GM12878 (cell line): ENCODE measurements around the gene ANKRD13C. TPM values are rescaled to one million over a fixed set of nuclear protein-coding genes. Genes with fewer than 3 reads are reported as not detected.

Experiments used
- ATAC-seq: fragments of 200-7000 bp; cut with Tn5 transposase; 3 replicates; pipeline ENCODE4 v1.9.1; 2020; ENCODE audit warnings: mild to moderate bottlenecking, moderate library complexity
- BruUV-seq: library from RNA; stranded (reverse); fragments of 400-500 nt; replicated peaks from 2 replicates; lab custom pipeline; 2021; lab: Mats Ljungman, UMichigan
- CTCF ChIA-PET: fragments of 300-600 bp; sonication (Branson Sonifier 250); formaldehyde crosslinking; extraction: SDS; loops from one replicate; lab custom pipeline; 2021; ENCODE audit warnings: inconsistent platforms; lab: Yijun Ruan, JAX
- POLR2A ChIA-PET: fragments of 350-600 bp; formaldehyde crosslinking; extraction: SDS; loops from one replicate; lab custom pipeline; 2021; ENCODE audit warnings: inconsistent platforms; lab: Charles Lee
- RAD21 ChIA-PET: fragments of 300-600 bp; sonication (Branson Sonifier 250); formaldehyde crosslinking; loops from one replicate; lab custom pipeline; 2023; ENCODE audit warnings: antibody characterized with exemption; ENCODE audit not compliant: unreplicated experiment; lab: Charles Lee
- SMC1A ChIA-PET: fragments of 300-600 bp; sonication (Branson Sonifier 250); formaldehyde crosslinking; loops from one replicate; lab custom pipeline; 2023; ENCODE audit not compliant: unreplicated experiment, uncharacterized antibody; lab: Charles Lee
- DNase-seq: peaks from one replicate; pipeline ENCODE4 v3.0.0-alpha.2; 2011; ENCODE audit warnings: low read depth, low spot score
- FAIRE-seq: peaks from 3 replicates; lab custom pipeline; 2011; peaks lifted over from hg19 to GRCh38; lab: Jason Lieb, UNC
- H2AFZ ChIP-seq: 2 replicates; pipeline ENCODE4 v1.6.0; 2011; ENCODE audit warnings: low read depth, low read length, control low read depth; ENCODE audit not compliant: control insufficient read depth
- H3K27ac ChIP-seq: 2 replicates; pipeline ENCODE4 v1.5.1; 2011; ENCODE audit warnings: control low read depth; ENCODE audit not compliant: control insufficient read depth, insufficient read depth
- H3K27me3 ChIP-seq, 2 experiments: replicated peaks in 1 of 2; 2 replicates each; pipeline versions ENCODE4 v1.6.0 to v1.6.1; 2011; ENCODE audit warnings: low read length in 1 of 2; ENCODE audit not compliant: control insufficient read depth in 2 of 2, insufficient read depth in 2 of 2
- H3K36me3 ChIP-seq, 2 experiments: 2 replicates each; pipeline ENCODE4 v1.5.1; 2011; ENCODE audit warnings: low read length in 1 of 2; ENCODE audit not compliant: control insufficient read depth in 2 of 2, insufficient read depth in 2 of 2
- H3K4me1 ChIP-seq: 2 replicates; pipeline ENCODE4 v1.6.1; 2011; ENCODE audit warnings: mild to moderate bottlenecking, low read length, moderate library complexity, mixed read lengths; ENCODE audit not compliant: control insufficient read depth, insufficient read depth
- H3K4me2 ChIP-seq: 2 replicates; pipeline ENCODE4 v1.6.0; 2011; ENCODE audit warnings: control low read depth; ENCODE audit not compliant: control insufficient read depth, insufficient read depth
- H3K4me3 ChIP-seq: fragments of 200-600 bp; sonication (generic); 2 replicates; pipeline ENCODE4 v1.5.1; 2016
- H3K79me2 ChIP-seq: 2 replicates; pipeline ENCODE4 v1.6.0; 2011; ENCODE audit warnings: low read length; ENCODE audit not compliant: control insufficient read depth, insufficient read depth
- H3K9ac ChIP-seq: 2 replicates; pipeline ENCODE4 v1.8.0; 2011; ENCODE audit warnings: low read length, control low read depth, mixed read lengths; ENCODE audit not compliant: control insufficient read depth, insufficient read depth
- H3K9me3 ChIP-seq: replicated peaks from 3 replicates; pipeline ENCODE4 v1.5.1; 2011; ENCODE audit warnings: mild to moderate bottlenecking, low read length; ENCODE audit not compliant: control insufficient read depth, insufficient read depth
- H4K20me1 ChIP-seq: 2 replicates; pipeline ENCODE4 v1.6.0; 2011; ENCODE audit not compliant: control insufficient read depth, insufficient read depth
- GABPA ChIP-seq: IDR thresholded peaks from 2 replicates; pipeline ENCODE4 v1.6.1; 2014; ENCODE audit warnings: antibody characterized with exemption, low read depth, mild to moderate bottlenecking, inconsistent platforms
- WGBS: methylation state at CpG from one replicate; pipeline ENCODE4 v1.1.6; 2016; ENCODE audit warnings: low lambda C conversion rate; ENCODE audit not compliant: insufficient replicate concordance, insufficient coverage; ENCODE audit errors: missing lambda C conversion rate; 5-methylcytosine and 5-hydroxymethylcytosine counted together
- in situ Hi-C: fragments of 300-500 bp; cut with MboI; formaldehyde crosslinking; loops from 9 replicates; pipeline ENCODE4 v1.14.3; 2018; ENCODE audit warnings: mixed read lengths
- intact Hi-C: fragments of 100-400 bp; cut with micrococcal nuclease; formaldehyde crosslinking; loops from one replicate; pipeline ENCODE4 v1.14.2; 2022; ENCODE audit not compliant: unreplicated experiment
- polyA plus RNA-seq, 11 experiments: library from polyadenylated mRNA; depleted of rRNA in 4 of 11; unstranded in 6 of 11; stranded (reverse) in 5 of 11; fragments of >200 nt; fragmentation: Nextera tagmentation in 4 of 11; fragmentation: Illumina TruSeq in 1 of 11; extraction: Ambion mirVana in 4 of 11; extraction: Trizol in 1 of 11; gene quantifications; 1 replicate in 1 of 11; 2 replicates in 10 of 11; pipeline versions ENCODE4 v1.2.1 to v1.2.3, GENCODE V29; 2011 to 2016; ENCODE audit warnings: inconsistent platforms in 2 of 11, missing spikeins in 2 of 11, low read depth in 1 of 11
- total RNA-seq, 4 experiments: library from RNA; depleted of rRNA in 3 of 4; stranded (reverse); fragments of >200 nt in 3 of 4; fragmentation: Illumina TruSeq in 1 of 4; extraction: Trizol in 1 of 4; gene quantifications; 2 replicates each; pipeline versions ENCODE4 v1.2.1 to v1.2.3, GENCODE V29; 2013 to 2021
- TF ChIP-seq, protein P1 (sequence below): fragments of 450-650 bp; IDR thresholded peaks from 2 replicates; pipeline ENCODE4 v1.6.1; 2016; ENCODE audit warnings: mild to moderate bottlenecking, moderate library complexity, borderline replicate concordance

The ANKRD13C gene
- total and polyA plus RNA-seq, 10 of the 15 experiments (the other 5 are each of a cell fraction or from before 2014, with no cell fraction given) = 3.7 to 24.4 (median 14.1) TPM

DNA sequence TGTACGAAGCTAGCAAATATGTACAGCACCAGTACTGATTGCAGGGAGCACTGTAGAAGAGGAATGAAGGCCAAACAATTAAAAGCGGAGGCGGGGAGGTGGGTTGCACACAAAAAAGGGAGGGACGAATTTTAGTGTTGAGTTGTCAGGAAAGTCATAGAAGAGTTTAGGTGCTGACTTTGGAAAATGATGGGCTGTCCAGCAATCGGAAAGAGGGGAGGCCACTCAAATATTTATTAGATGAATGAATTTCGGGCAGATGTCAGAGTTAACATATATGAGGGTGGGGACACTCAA, 537 bp upstream of the ANKRD13C start:
- H3K4me3 ChIP-seq = peak overlapping the region; percentile 88
- POLR2A ChIA-PET = interaction anchor here (1.3 to 3.6 kb wide), 4 partner anchors 40 to 149 kb away, joined by 4 to 32 read pairs (median 4); partner anchors contain the start of gene CTH
- TF ChIP-seq, protein P1, sequence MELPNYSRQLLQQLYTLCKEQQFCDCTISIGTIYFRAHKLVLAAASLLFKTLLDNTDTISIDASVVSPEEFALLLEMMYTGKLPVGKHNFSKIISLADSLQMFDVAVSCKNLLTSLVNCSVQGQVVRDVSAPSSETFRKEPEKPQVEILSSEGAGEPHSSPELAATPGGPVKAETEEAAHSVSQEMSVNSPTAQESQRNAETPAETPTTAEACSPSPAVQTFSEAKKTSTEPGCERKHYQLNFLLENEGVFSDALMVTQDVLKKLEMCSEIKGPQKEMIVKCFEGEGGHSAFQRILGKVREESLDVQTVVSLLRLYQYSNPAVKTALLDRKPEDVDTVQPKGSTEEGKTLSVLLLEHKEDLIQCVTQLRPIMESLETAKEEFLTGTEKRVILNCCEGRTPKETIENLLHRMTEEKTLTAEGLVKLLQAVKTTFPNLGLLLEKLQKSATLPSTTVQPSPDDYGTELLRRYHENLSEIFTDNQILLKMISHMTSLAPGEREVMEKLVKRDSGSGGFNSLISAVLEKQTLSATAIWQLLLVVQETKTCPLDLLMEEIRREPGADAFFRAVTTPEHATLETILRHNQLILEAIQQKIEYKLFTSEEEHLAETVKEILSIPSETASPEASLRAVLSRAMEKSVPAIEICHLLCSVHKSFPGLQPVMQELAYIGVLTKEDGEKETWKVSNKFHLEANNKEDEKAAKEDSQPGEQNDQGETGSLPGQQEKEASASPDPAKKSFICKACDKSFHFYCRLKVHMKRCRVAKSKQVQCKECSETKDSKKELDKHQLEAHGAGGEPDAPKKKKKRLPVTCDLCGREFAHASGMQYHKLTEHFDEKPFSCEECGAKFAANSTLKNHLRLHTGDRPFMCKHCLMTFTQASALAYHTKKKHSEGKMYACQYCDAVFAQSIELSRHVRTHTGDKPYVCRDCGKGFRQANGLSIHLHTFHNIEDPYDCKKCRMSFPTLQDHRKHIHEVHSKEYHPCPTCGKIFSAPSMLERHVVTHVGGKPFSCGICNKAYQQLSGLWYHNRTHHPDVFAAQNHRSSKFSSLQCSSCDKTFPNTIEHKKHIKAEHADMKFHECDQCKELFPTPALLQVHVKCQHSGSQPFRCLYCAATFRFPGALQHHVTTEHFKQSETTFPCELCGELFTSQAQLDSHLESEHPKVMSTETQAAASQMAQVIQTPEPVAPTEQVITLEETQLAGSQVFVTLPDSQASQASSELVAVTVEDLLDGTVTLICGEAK = 0 out of 2 replicates have a peak, but pooled peaks have one; percentile 39
- no peak for TF ChIP-seq GABPA
- TF ChIP-seq, all 136 proteins: peak for 1
- intact Hi-C loops = loop anchor here (2.0 kb wide), 1 partner anchor 56 kb away; the partner anchor contains the start of gene CTH
- DNase-seq (no peak), ATAC-seq (no peak), FAIRE-seq (no peak)
- Histone ChIP-seq H4K20me1 (no peaks in the 10 kb centered on the region), H2AFZ (peak overlapping the region; percentile 97), H3K27me3 (no peaks in the 10 kb centered on the region), H3K36me3 (no peaks in the 10 kb centered on the region; a peak in 1 of 4 replicates), H3K27ac (peak overlapping the region; percentile 90), H3K4me1 (peaks cover 13% of the 10 kb centered on the region; the same call in 1 of the 2 replicates), H3K9ac (peak overlapping the region; percentile 88), H3K9me3 (no peaks in the 10 kb centered on the region), H3K79me2 (peaks cover 48% of the 10 kb centered on the region), H3K4me2 (peak overlapping the region; percentile 77)
- RAD21 ChIA-PET = interaction anchor here (1.2 to 2.6 kb wide), 4 partner anchors 19 to 147 kb away, joined by 3 to 23 read pairs (median 6); partner anchors contain the start of gene CTH
- BruUV-seq = TSS peak; percentile 93
- 43% methylated on average over 6 of the region's 6 CpGs for WGBS
- in situ Hi-C loops = loop anchor here (5.0 kb wide), 1 partner anchor 57 kb away; the partner anchor contains the start of gene CTH
- SMC1A ChIA-PET = interaction anchor here (0.6 to 2.1 kb wide), 7 partner anchors 8 to 221 kb away, joined by 3 to 16 read pairs (median 4); partner anchors contain the start of genes CTH and LRRC40
- CTCF ChIA-PET = interaction anchor here (0.7 to 1.4 kb wide), 3 partner anchors 40 to 151 kb away, joined by 3 to 6 read pairs (median 4); partner anchors contain the start of gene CTH
